H1 (cell line): ENCODE measurements around the gene SNX3. TPM values are rescaled to one million over a fixed set of nuclear protein-coding genes. Genes with fewer than 3 reads are reported as not detected.

ENCODE experiments used
- CTCF ChIA-PET: fragments of 300-600 bp; sonication (Branson Sonifier 250); formaldehyde crosslinking; loops from one replicate; lab custom pipeline; 2021; ENCODE audit not compliant: partially characterized antibody; lab: Charles Lee
- POLR2A ChIA-PET: fragments of 300-600 bp; sonication (Branson Sonifier 250); formaldehyde crosslinking; loops from one replicate; lab custom pipeline; 2021; ENCODE audit warnings: inconsistent platforms; ENCODE audit not compliant: partially characterized antibody; lab: Charles Lee
- DNase-seq, 2 experiments: peaks; one replicate each; pipeline versions ENCODE4 v3.0.0 to v3.0.0-alpha.2; 2010 to 2022; ENCODE audit warnings: low spot score in 2 of 2, low read depth in 1 of 2, mixed read lengths in 1 of 2
- FAIRE-seq: peaks from 2 replicates; lab custom pipeline; 2011; peaks lifted over from hg19 to GRCh38; lab: Jason Lieb, UNC
- H2AFZ ChIP-seq: 2 replicates; pipeline ENCODE4 v1.8.1; 2012; ENCODE audit warnings: low read length, inconsistent platforms
- H2AK5ac ChIP-seq: 2 replicates; pipeline ENCODE4 v1.6.1; 2013; ENCODE audit warnings: low read depth, low read length
- H2BK120ac ChIP-seq: replicated peaks from 2 replicates; pipeline ENCODE3; 2013; ENCODE audit warnings: low read depth, low read length, inconsistent platforms
- H2BK12ac ChIP-seq: 2 replicates; pipeline ENCODE4 v1.6.1; 2013; ENCODE audit warnings: low read depth, low read length
- H2BK15ac ChIP-seq: 2 replicates; pipeline ENCODE4 v1.6.1; 2013; ENCODE audit warnings: low read length
- H2BK20ac ChIP-seq: 2 replicates; pipeline ENCODE4 v1.6.1; 2013; ENCODE audit warnings: low read length
- H2BK5ac ChIP-seq: 2 replicates; pipeline ENCODE4 v1.6.1; 2013; ENCODE audit warnings: low read depth, low read length
- H3K14ac ChIP-seq: 2 replicates; pipeline ENCODE4 v1.6.1; 2013; ENCODE audit warnings: inconsistent platforms; ENCODE audit not compliant: insufficient read length
- H3K18ac ChIP-seq: 2 replicates; pipeline ENCODE4 v1.6.1; 2013; ENCODE audit warnings: low read length; ENCODE audit errors: extremely low read depth
- H3K23ac ChIP-seq: 2 replicates; pipeline ENCODE4 v1.6.1; 2013; ENCODE audit warnings: inconsistent platforms; ENCODE audit not compliant: insufficient read length
- H3K23me2 ChIP-seq: 2 replicates; pipeline ENCODE4 v1.6.1; 2013; ENCODE audit warnings: low read depth, low read length
- H3K27ac ChIP-seq: 2 replicates; pipeline ENCODE4 v1.6.1; 2011; ENCODE audit warnings: low read depth, low read length, inconsistent platforms
- H3K27me3 ChIP-seq, 4 experiments: replicated peaks in 1 of 4; 1 replicate in 1 of 4; 2 replicates in 3 of 4; pipeline versions ENCODE4 v1.6.1 to v1.8.1; 2011 to 2013; ENCODE audit warnings: low read length in 3 of 4, mild to moderate bottlenecking in 3 of 4, inconsistent platforms in 2 of 4, mixed read lengths in 2 of 4, moderate library complexity in 1 of 4; ENCODE audit not compliant: control insufficient read depth in 3 of 4, insufficient read depth in 3 of 4; ENCODE audit errors: extremely low read depth in 1 of 4
- H3K36me3 ChIP-seq, 4 experiments: 2 replicates each; pipeline versions ENCODE4 v1.6.1 to v1.8.1; 2011 to 2013; ENCODE audit warnings: mild to moderate bottlenecking in 4 of 4, low read length in 3 of 4, moderate library complexity in 2 of 4, control low read depth in 1 of 4, inconsistent platforms in 1 of 4; ENCODE audit not compliant: insufficient read depth in 4 of 4, control insufficient read depth in 2 of 4
- H3K4ac ChIP-seq: replicated peaks from 2 replicates; pipeline ENCODE3; 2013; ENCODE audit warnings: low read length, low read depth, mixed read lengths, inconsistent platforms; ENCODE audit not compliant: insufficient read length
- H3K4me1 ChIP-seq, 4 experiments: replicated peaks in 1 of 4; 1 replicate in 1 of 4; 2 replicates in 3 of 4; pipeline versions ENCODE4 v1.6.1 to v1.8.1; 2011 to 2013; ENCODE audit warnings: low read length in 3 of 4, inconsistent platforms in 2 of 4, mixed read lengths in 1 of 4; ENCODE audit not compliant: insufficient read depth in 4 of 4, control insufficient read depth in 3 of 4
- H3K4me2 ChIP-seq, 2 experiments: 2 replicates each; pipeline versions ENCODE4 v1.6.1 to v1.8.1; 2011 to 2013; ENCODE audit warnings: low read depth in 2 of 2, low read length in 2 of 2, control low read depth in 1 of 2, inconsistent platforms in 1 of 2, mild to moderate bottlenecking in 1 of 2; ENCODE audit not compliant: insufficient read depth in 1 of 2
- H3K4me3 ChIP-seq, 4 experiments: fragments of 200-600, 300-600 bp in 1 of 4; sonication (generic), shearing (Covaris generic), sonication (Bioruptor Twin) in 1 of 4; 2 replicates each; pipeline versions ENCODE4 v1.5.1 to v1.8.1; 2011 to 2016; ENCODE audit warnings: low read length in 4 of 4, low read depth in 3 of 4, control low read depth in 2 of 4, inconsistent platforms in 2 of 4, mild to moderate bottlenecking in 2 of 4, mixed read lengths in 1 of 4, moderate library complexity in 1 of 4; ENCODE audit not compliant: insufficient read depth in 2 of 4; ENCODE audit errors: extremely low read depth in 1 of 4
- H3K56ac ChIP-seq: replicated peaks from 2 replicates; pipeline ENCODE3; 2013; ENCODE audit warnings: low read depth, mild to moderate bottlenecking, mixed read lengths, low read length, inconsistent platforms; ENCODE audit not compliant: insufficient read length
- H3K79me1 ChIP-seq: 2 replicates; pipeline ENCODE4 v1.6.1; 2013; ENCODE audit warnings: low read depth, low read length, control low read depth
- H3K79me2 ChIP-seq, 2 experiments: 2 replicates each; pipeline versions ENCODE4 v1.6.1 to v1.8.1; 2012 to 2013; ENCODE audit warnings: low read length in 2 of 2, mild to moderate bottlenecking in 2 of 2, inconsistent platforms in 1 of 2; ENCODE audit not compliant: insufficient read depth in 2 of 2, control insufficient read depth in 1 of 2
- H3K9ac ChIP-seq, 4 experiments: replicated peaks in 1 of 4; 1 replicate in 1 of 4; 2 replicates in 3 of 4; pipeline versions ENCODE4 v1.6.1 to v1.8.1; 2011 to 2013; ENCODE audit warnings: low read depth in 3 of 4, low read length in 3 of 4, control low read depth in 2 of 4, mild to moderate bottlenecking in 2 of 4, moderate library complexity in 2 of 4, inconsistent platforms in 1 of 4; ENCODE audit errors: extremely low read depth in 1 of 4
- H3K9me3 ChIP-seq, 2 experiments: 2 replicates each; pipeline versions ENCODE4 v1.6.1 to v1.8.1; 2012 to 2013; ENCODE audit warnings: mild to moderate bottlenecking in 2 of 2, moderate library complexity in 2 of 2, control low read depth in 1 of 2, inconsistent platforms in 1 of 2, low read depth in 1 of 2, low read length in 1 of 2, mixed read lengths in 1 of 2; ENCODE audit not compliant: insufficient read depth in 2 of 2
- H4K20me1 ChIP-seq, 2 experiments: replicated peaks in 1 of 2; 2 replicates each; pipeline versions ENCODE3 to v1.8.1; 2011 to 2013; ENCODE audit warnings: inconsistent platforms in 2 of 2, low read length in 2 of 2, mild to moderate bottlenecking in 1 of 2; ENCODE audit not compliant: insufficient read depth in 2 of 2, control insufficient read depth in 1 of 2
- H4K5ac ChIP-seq: 2 replicates; pipeline ENCODE4 v1.6.1; 2013; ENCODE audit warnings: low read length, low read depth, mixed read lengths, inconsistent platforms; ENCODE audit not compliant: insufficient read length
- H4K8ac ChIP-seq: 2 replicates; pipeline ENCODE4 v1.8.0; 2013; ENCODE audit warnings: mild to moderate bottlenecking, moderate library complexity, low read length, inconsistent platforms; ENCODE audit not compliant: insufficient read depth; ENCODE audit errors: extremely low read depth
- H4K91ac ChIP-seq: replicated peaks from 2 replicates; pipeline ENCODE3; 2013; ENCODE audit warnings: low read length, mixed read lengths, inconsistent platforms; ENCODE audit not compliant: insufficient read length
- CBX5 ChIP-seq: fragments of 300-800, 300-1000 bp; sonication (generic); IDR thresholded peaks from 2 replicates; pipeline ENCODE4 v1.7.1; 2016; ENCODE audit warnings: antibody characterized with exemption, low read length, low read depth
- EP300 ChIP-seq, 2 experiments: IDR thresholded peaks; 1 replicate in 1 of 2; 2 replicates in 1 of 2; pipeline ENCODE4 v1.6.1; 2011 to 2012; ENCODE audit warnings: low read depth in 2 of 2, low read length in 2 of 2, mild to moderate bottlenecking in 2 of 2, borderline replicate concordance in 1 of 2, inconsistent platforms in 1 of 2, moderate library complexity in 1 of 2
- EZH2 ChIP-seq: fragments of 200-600 bp; sonication (generic); IDR thresholded peaks from 2 replicates; pipeline ENCODE4 v1.7.1; 2012; ENCODE audit warnings: low read depth, mild to moderate bottlenecking, moderate library complexity, low read length, inconsistent platforms; ENCODE audit not compliant: severe bottlenecking
- GABPA ChIP-seq: IDR thresholded peaks from 2 replicates; pipeline ENCODE4 v1.6.1; 2011; ENCODE audit warnings: mild to moderate bottlenecking, low read length, moderate library complexity, borderline replicate concordance; ENCODE audit not compliant: insufficient read depth
- GTF2F1 ChIP-seq: IDR thresholded peaks from 2 replicates; pipeline ENCODE4 v1.6.1; 2012; ENCODE audit warnings: low read depth, low read length, improper control_type of control experiment, borderline replicate concordance
- KDM1A ChIP-seq: fragments of 200-600, 300-600 bp; sonication (generic); IDR thresholded peaks from 2 replicates; pipeline ENCODE4 v1.7.1; 2016; ENCODE audit warnings: mild to moderate bottlenecking, low read length, borderline replicate concordance
- MAFK ChIP-seq: IDR thresholded peaks from 2 replicates; pipeline ENCODE4 v1.6.1; 2012; ENCODE audit warnings: low read depth, mild to moderate bottlenecking, improper control_type of control experiment, low read length
- NRF1 ChIP-seq: IDR thresholded peaks from 2 replicates; pipeline ENCODE4 v1.6.1; 2011; ENCODE audit warnings: mild to moderate bottlenecking, low read depth, low read length, improper control_type of control experiment
- POLR2A ChIP-seq, 2 experiments: IDR thresholded peaks; 1 replicate in 1 of 2; 2 replicates in 1 of 2; pipeline ENCODE4 v1.6.1; 2011; ENCODE audit warnings: low read depth in 2 of 2, low read length in 2 of 2, mild to moderate bottlenecking in 2 of 2; ENCODE audit errors: control extremely low read depth in 1 of 2
- RFX5 ChIP-seq: IDR thresholded peaks from 2 replicates; pipeline ENCODE4 v1.6.1; 2011; ENCODE audit warnings: low read depth, low read length, improper control_type of control experiment, borderline replicate concordance
- SAP30 ChIP-seq: fragments of 300-600 bp; sonication (generic); IDR thresholded peaks from 2 replicates; pipeline ENCODE4 v1.7.1; 2012; ENCODE audit warnings: low read length, moderate library complexity, mild to moderate bottlenecking, inconsistent platforms; ENCODE audit not compliant: insufficient read depth, insufficient replicate concordance
- WGBS, 2 experiments: shearing (Covaris generic) in 1 of 2; methylation state at CpG; one replicate each; pipeline versions ENCODE4 v1.1.6 to v1.1.7; 2013 to 2015; ENCODE audit warnings: low lambda C conversion rate in 2 of 2, mixed read lengths in 2 of 2, inconsistent platforms in 1 of 2, low coverage in 1 of 2, missing lambda C conversion rate in 1 of 2; ENCODE audit not compliant: insufficient replicate concordance in 2 of 2, insufficient coverage in 1 of 2, insufficient read length in 1 of 2; ENCODE audit errors: extremely low coverage in 1 of 2, missing lambda C conversion rate in 1 of 2; 5-methylcytosine and 5-hydroxymethylcytosine counted together
- polyA plus RNA-seq, 7 experiments: library from polyadenylated mRNA; depleted of rRNA in 3 of 7; stranded (reverse) in 5 of 7; unstranded in 2 of 7; fragments of >200 nt in 5 of 7; fragments of 200-250 nt in 2 of 7; gene quantifications; 1 replicate in 5 of 7; 2 replicates in 1 of 7; 4 replicates in 1 of 7; pipeline versions ENCODE4 v1.2.1 to v1.2.3, GENCODE V29; 2011 to 2013; ENCODE audit warnings: missing spikeins in 2 of 7, mixed read lengths in 2 of 7
- total RNA-seq: library from RNA; stranded (reverse); fragmentation: NEBNext Ultra II Directional; extraction: Animal tissue kit (Norgen Biotek cat#: 25700); gene quantifications from 2 replicates; pipeline ENCODE4 v1.2.1, GENCODE V29; 2021
- TF ChIP-seq, protein P1 (sequence below): IDR thresholded peaks from 2 replicates; pipeline ENCODE4 v1.6.1; 2011; ENCODE audit warnings: low read length, improper control_type of control experiment

Gene SNX3
- total and polyA plus RNA-seq, 2 of the 8 experiments (the other 6 are each of a cell fraction or from before 2014, with no cell fraction given) = 72.5 to 150 TPM

DNA sequence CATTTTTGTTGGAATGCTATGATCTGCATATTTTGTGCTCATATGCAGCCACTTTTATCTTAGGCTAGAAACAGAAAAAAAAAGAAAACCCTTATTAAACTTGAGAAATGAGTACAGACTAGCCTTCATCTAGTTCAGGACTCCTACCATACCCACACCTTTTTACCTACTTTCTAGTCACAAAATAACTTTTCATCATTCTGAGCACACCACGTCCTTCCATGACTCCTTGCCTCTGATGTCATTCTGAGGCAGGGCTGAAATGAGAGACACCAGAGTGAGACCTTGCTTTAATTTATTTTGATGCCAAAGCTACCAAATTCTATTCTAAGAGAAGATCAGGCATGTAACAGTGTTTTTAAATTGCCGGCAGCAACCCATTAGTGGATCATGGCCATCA is 38.8 kb downstream of the SNX3 start:
- ChIA-PET CTCF (no interaction called here), POLR2A (interaction anchor here (0.6 kb wide), 1 partner anchor 186 kb away, joined by 3 read pairs; no protein-coding TSS in a partner anchor)
- no peak overlapping the region for H3K18ac ChIP-seq
- WGBS, 2 experiments = 91% methylated on average over 2 of the region's 2 CpGs; no CpG with 5 or more reads in 1 of the 2 experiments
- H3K4ac ChIP-seq = no peak overlapping the region
- H3K4me1 ChIP-seq = no peaks in the 10 kb centered on the region; a peak in 1 of 7 replicates
- no peak for FAIRE-seq
- H3K36me3 ChIP-seq = peaks cover 0 to 3% (median 0%) of the 10 kb centered on the region in 4 experiments; a peak in 2 of 8 replicates
- no peaks in the 10 kb centered on the region for H4K20me1 ChIP-seq
- H3K9me3 ChIP-seq = no peaks in the 10 kb centered on the region
- H3K27ac ChIP-seq = no peak overlapping the region
- no peak overlapping the region for H2BK5ac ChIP-seq
- H4K91ac ChIP-seq = no peak overlapping the region
- H2AK5ac ChIP-seq = no peak overlapping the region
- no peak overlapping the region for H3K23ac ChIP-seq
- no peak overlapping the region for H4K8ac ChIP-seq
- DNase-seq = no peak
- H3K14ac ChIP-seq = no peak overlapping the region
- H2BK12ac ChIP-seq = no peak overlapping the region
- H2BK15ac ChIP-seq = no peak overlapping the region
- H3K4me3 ChIP-seq = no peak overlapping the region
- no peak overlapping the region for H3K4me2 ChIP-seq
- no peak overlapping the region for H3K9ac ChIP-seq
- no peak overlapping the region for H2BK20ac ChIP-seq
- no peak overlapping the region for H4K5ac ChIP-seq
- no peak overlapping the region for H2BK120ac ChIP-seq
- H3K23me2 ChIP-seq = no peaks in the 10 kb centered on the region; the same call in 1 of the 2 replicates
- no peak overlapping the region for H2AFZ ChIP-seq
- no peaks in the 10 kb centered on the region for H3K79me2 ChIP-seq
- no peaks in the 10 kb centered on the region for H3K27me3 ChIP-seq
- H3K79me1 ChIP-seq = no peaks in the 10 kb centered on the region
- no peak overlapping the region for H3K56ac ChIP-seq
- TF ChIP-seq EZH2 (no peak), GABPA (no peak), SAP30 (no peak), MAFK (no peak), EP300 (IDR thresholded peaks at IDR 0.05; ENCODE audit: borderline replicate concordance in 1 of 2, low read depth in 2 of 2, low read length in 2 of 2) (no peak), KDM1A (no peak), CBX5 (no peak), GTF2F1 (no peak), RFX5 (no peak), NRF1 (no peak), POLR2A (IDR thresholded peaks at IDR 0.05; ENCODE audit: control extremely low read depth in 1 of 2, low read depth in 2 of 2, low read length in 2 of 2) (no peak)
- TF ChIP-seq, protein P1, sequence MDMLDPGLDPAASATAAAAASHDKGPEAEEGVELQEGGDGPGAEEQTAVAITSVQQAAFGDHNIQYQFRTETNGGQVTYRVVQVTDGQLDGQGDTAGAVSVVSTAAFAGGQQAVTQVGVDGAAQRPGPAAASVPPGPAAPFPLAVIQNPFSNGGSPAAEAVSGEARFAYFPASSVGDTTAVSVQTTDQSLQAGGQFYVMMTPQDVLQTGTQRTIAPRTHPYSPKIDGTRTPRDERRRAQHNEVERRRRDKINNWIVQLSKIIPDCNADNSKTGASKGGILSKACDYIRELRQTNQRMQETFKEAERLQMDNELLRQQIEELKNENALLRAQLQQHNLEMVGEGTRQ = no peak
